ENCODE results near the gene TCHP. TPM values are rescaled to one million over a fixed set of nuclear protein-coding genes. Genes with fewer than 3 reads are reported as not detected.
A peak's percentile ranks its signal among the peaks of the same experiment; 100 is the strongest.

Gene TCHP
- total and polyA plus RNA-seq, 2 of the 13 experiments (the other 11 are each of a cell fraction or from before 2014, with no cell fraction given): 6.7 to 12.2 TPM

DNA sequence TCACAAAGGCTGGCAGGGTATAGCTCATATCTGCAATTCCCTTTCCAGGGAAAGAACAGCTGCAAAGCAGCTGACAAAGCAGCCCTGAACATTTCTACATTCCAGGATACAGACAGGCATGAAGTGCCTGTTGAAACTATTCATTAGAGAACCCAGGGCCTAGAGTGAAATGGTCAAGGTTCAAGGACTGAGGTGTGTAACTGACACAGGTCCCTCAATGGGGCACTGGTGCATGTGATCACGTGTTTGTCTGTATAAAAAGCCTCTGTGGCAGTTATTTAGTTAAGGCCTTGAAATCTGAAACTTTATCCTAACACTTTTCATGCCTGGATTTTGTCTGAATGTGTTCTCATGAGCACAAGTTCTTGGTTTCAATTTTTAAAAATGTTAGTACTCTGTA, 49.0 kb downstream of the TCHP start (continued):
- TF ChIP-seq, protein P1, sequence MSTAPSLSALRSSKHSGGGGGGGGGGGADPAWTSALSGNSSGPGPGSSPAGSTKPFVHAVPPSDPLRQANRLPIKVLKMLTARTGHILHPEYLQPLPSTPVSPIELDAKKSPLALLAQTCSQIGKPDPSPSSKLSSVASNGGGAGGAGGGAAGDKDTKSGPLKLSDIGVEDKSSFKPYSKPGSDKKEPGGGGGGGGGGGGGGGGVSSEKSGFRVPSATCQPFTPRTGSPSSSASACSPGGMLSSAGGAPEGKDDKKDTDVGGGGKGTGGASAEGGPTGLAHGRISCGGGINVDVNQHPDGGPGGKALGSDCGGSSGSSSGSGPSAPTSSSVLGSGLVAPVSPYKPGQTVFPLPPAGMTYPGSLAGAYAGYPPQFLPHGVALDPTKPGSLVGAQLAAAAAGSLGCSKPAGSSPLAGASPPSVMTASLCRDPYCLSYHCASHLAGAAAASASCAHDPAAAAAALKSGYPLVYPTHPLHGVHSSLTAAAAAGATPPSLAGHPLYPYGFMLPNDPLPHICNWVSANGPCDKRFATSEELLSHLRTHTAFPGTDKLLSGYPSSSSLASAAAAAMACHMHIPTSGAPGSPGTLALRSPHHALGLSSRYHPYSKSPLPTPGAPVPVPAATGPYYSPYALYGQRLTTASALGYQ (CRISPR knock-in tag; IDR thresholded peaks at IDR 0.05): no peak; the same call in 1 of the 2 replicates
- no peak for TF ChIP-seq TMF1 (CRISPR knock-in tag; IDR thresholded peaks at IDR 0.05; ENCODE audit: low read depth)
- no peak for TF ChIP-seq ZNF337 (CRISPR knock-in tag; IDR thresholded peaks at IDR 0.05; ENCODE audit: borderline replicate concordance, low read depth)
- TF ChIP-seq SP2 (CRISPR knock-in tag; IDR thresholded peaks at IDR 0.05): no peak
- TF ChIP-seq, protein P2, sequence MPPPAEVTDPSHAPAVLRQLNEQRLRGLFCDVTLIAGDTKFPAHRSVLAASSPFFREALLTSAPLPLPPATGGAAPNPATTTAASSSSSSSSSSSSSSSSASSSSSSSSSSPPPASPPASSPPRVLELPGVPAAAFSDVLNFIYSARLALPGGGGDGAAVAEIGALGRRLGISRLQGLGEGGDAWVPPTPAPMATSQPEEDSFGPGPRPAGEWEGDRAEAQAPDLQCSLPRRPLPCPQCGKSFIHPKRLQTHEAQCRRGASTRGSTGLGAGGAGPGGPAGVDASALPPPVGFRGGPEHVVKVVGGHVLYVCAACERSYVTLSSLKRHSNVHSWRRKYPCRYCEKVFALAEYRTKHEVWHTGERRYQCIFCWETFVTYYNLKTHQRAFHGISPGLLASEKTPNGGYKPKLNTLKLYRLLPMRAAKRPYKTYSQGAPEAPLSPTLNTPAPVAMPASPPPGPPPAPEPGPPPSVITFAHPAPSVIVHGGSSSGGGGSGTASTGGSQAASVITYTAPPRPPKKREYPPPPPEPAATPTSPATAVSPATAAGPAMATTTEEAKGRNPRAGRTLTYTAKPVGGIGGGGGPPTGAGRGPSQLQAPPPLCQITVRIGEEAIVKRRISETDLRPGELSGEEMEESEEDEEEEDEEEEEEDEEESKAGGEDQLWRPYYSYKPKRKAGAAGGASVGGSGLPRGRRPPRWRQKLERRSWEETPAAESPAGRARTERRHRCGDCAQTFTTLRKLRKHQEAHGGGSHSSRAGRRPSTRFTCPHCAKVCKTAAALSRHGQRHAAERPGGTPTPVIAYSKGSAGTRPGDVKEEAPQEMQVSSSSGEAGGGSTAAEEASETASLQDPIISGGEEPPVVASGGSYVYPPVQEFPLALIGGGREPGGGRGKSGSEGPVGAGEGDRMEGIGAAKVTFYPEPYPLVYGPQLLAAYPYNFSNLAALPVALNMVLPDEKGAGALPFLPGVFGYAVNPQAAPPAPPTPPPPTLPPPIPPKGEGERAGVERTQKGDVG (CRISPR knock-in tag; IDR thresholded peaks at IDR 0.05; ENCODE audit: borderline replicate concordance): no peak
- TF ChIP-seq ZNF33B (CRISPR knock-in tag; IDR thresholded peaks at IDR 0.05): no peak
- TF ChIP-seq ZNF7 (CRISPR knock-in tag; IDR thresholded peaks at IDR 0.05): no peak
- peak; percentile 66; the same call in 1 of the 2 replicates for TF ChIP-seq REPIN1 (CRISPR knock-in tag; IDR thresholded peaks at IDR 0.05; ENCODE audit: borderline replicate concordance, low read depth)
- no peak for TF ChIP-seq ZSCAN25 (CRISPR knock-in tag; IDR thresholded peaks at IDR 0.05)
- TF ChIP-seq, protein P3, sequence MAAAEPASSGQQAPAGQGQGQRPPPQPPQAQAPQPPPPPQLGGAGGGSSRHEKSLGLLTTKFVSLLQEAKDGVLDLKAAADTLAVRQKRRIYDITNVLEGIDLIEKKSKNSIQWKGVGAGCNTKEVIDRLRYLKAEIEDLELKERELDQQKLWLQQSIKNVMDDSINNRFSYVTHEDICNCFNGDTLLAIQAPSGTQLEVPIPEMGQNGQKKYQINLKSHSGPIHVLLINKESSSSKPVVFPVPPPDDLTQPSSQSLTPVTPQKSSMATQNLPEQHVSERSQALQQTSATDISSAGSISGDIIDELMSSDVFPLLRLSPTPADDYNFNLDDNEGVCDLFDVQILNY (CRISPR knock-in tag; conservative IDR thresholded peaks at IDR 0.05): no peak
- TF ChIP-seq, protein P4, sequence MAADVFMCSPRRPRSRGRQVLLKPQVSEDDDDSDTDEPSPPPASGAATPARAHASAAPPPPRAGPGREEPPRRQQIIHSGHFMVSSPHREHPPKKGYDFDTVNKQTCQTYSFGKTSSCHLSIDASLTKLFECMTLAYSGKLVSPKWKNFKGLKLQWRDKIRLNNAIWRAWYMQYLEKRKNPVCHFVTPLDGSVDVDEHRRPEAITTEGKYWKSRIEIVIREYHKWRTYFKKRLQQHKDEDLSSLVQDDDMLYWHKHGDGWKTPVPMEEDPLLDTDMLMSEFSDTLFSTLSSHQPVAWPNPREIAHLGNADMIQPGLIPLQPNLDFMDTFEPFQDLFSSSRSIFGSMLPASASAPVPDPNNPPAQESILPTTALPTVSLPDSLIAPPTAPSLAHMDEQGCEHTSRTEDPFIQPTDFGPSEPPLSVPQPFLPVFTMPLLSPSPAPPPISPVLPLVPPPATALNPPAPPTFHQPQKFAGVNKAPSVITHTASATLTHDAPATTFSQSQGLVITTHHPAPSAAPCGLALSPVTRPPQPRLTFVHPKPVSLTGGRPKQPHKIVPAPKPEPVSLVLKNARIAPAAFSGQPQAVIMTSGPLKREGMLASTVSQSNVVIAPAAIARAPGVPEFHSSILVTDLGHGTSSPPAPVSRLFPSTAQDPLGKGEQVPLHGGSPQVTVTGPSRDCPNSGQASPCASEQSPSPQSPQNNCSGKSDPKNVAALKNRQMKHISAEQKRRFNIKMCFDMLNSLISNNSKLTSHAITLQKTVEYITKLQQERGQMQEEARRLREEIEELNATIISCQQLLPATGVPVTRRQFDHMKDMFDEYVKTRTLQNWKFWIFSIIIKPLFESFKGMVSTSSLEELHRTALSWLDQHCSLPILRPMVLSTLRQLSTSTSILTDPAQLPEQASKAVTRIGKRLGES (CRISPR knock-in tag; IDR thresholded peaks at IDR 0.05; ENCODE audit: borderline replicate concordance): 0 out of 2 replicates have a peak, but pooled peaks have one; percentile 57
- no peak for TF ChIP-seq ZSCAN12 (CRISPR knock-in tag; IDR thresholded peaks at IDR 0.05)
- TF ChIP-seq HMG20B (CRISPR knock-in tag; conservative IDR thresholded peaks at IDR 0.05): peak; percentile 71
- TF ChIP-seq HDAC1 (CRISPR knock-in tag; IDR thresholded peaks at IDR 0.05): no peak; the same call in 1 of the 2 replicates

Measured in HepG2 (cell line).